Heart right ventricle (tissue), 16 donors: ENCODE results near the gene COQ5. TPM values are rescaled to one million over a fixed set of nuclear protein-coding genes. Genes with fewer than 3 reads are reported as not detected.

Source experiments
- ATAC-seq, 8 donors: fragments of 200-7000 bp; cut with Tn5 transposase; one replicate each; pipeline ENCODE4 v1.9.1; 2020; ENCODE audit warnings: mild to moderate bottlenecking in 8 of 8, moderate library complexity in 8 of 8, moderate number of reproducible peaks in 1 of 8
- DNase-seq, 2 donors: peaks; one replicate each; pipeline ENCODE4 v3.0.0-alpha.2; 2020
- H3K27ac ChIP-seq, 10 donors: fragments of 200-600 bp; sonication (generic) in 2 of 10; one replicate each; pipeline versions ENCODE4 v1.5.0 to v1.8.0; 2020 to 2022; ENCODE audit warnings: mild to moderate bottlenecking in 3 of 10
- H3K27me3 ChIP-seq, 7 donors: fragments of 200-600 bp; one replicate each; pipeline ENCODE4 v1.8.0; 2021 to 2022; ENCODE audit warnings: mild to moderate bottlenecking in 2 of 7
- H3K36me3 ChIP-seq, 9 donors: fragments of 200-600 bp; sonication (generic) in 1 of 9; one replicate each; pipeline versions ENCODE4 v1.5.0 to v1.8.0; 2020 to 2022; ENCODE audit warnings: mild to moderate bottlenecking in 2 of 9
- H3K4me1 ChIP-seq, 9 donors: fragments of 200-600 bp; sonication (generic) in 1 of 9; one replicate each; pipeline versions ENCODE4 v1.5.0 to v1.8.0; 2020 to 2022; ENCODE audit warnings: mild to moderate bottlenecking in 4 of 9
- H3K4me3 ChIP-seq, 10 donors: fragments of 200-600 bp; sonication (generic) in 2 of 10; one replicate each; pipeline versions ENCODE4 v1.5.0 to v1.8.0; 2020 to 2022; ENCODE audit warnings: mild to moderate bottlenecking in 7 of 10, moderate library complexity in 2 of 10
- H3K9me3 ChIP-seq, 11 donors: fragments of 200-600 bp in 10 of 11; sonication (generic) in 2 of 11; one replicate each; pipeline versions ENCODE4 v1.5.0 to v1.8.0; 2013 to 2022; ENCODE audit warnings: mild to moderate bottlenecking in 2 of 11, control low read depth in 1 of 11, moderate library complexity in 1 of 11
- WGBS, 2 donors: extraction: QIAGEN DNeasy Blood & Tissue Kit; methylation state at CpG; one replicate each; pipeline ENCODE4 v1.1.7; 2013; ENCODE audit warnings: inconsistent platforms in 1 of 2; 5-methylcytosine and 5-hydroxymethylcytosine counted together
- intact Hi-C, 10 donors: fragments of 100-400 bp; cut with DNase I; formaldehyde crosslinking; loops; one replicate each; pipeline versions ENCODE4 v1.11.1 to v1.14.2; 2022
- polyA plus RNA-seq, 2 donors: library from polyadenylated mRNA; stranded (reverse); fragments of 200-250 nt; gene quantifications; one replicate each; pipeline ENCODE4 v1.2.3, GENCODE V29; 2013
- total RNA-seq, 10 donors: library from RNA; stranded (reverse); fragmentation: NEBNext Ultra II Directional in 3 of 10; extraction: Animal tissue kit (Norgen Biotek cat#: 25700) in 3 of 10; gene quantifications; one replicate each; pipeline versions ENCODE4 v1.2.1 to v1.2.4, GENCODE V29; 2021 to 2023
- TF ChIP-seq, protein P1 (sequence below), 9 donors: fragments of 200-600 bp; sonication (generic) in 2 of 9; IDR thresholded peaks; one replicate each; pipeline versions ENCODE4 v1.5.0 to v1.8.0; 2021 to 2022; ENCODE audit warnings: antibody characterized with exemption in 9 of 9, mild to moderate bottlenecking in 5 of 9, moderate library complexity in 1 of 9
- donor health status: Arrhythmogenic right ventricular cardiomyopathy.
- donor health status: ischemic (EF 13 %, LVEDD 7.1; RV severe dilation, severe dysfunction).
- donor health status: healthy with polysubstance abuse.
- donor health status: DM: no; HTN: yes; CAD: no.
- donor health status: DM: no; HTN: no; CAD: no.
- donor health status: ischemic (EF 25% LVEDD 6.9; RV normal size, moderate dysfunction).
- donor health status: ischemic (EF 25% LVEDD 5.7; RV mildly dilated, moderate dysfunction).
- donor health status: healthy.
- donor health status: DM: yes; HTN: yes; CAD: no.
- donor health status: Ischemic cardiomyopathy.
- donor health status: ischemic (EF 35%, LVEDD 5.7; RV mildly dilated, moderate dysfunction).
- donor health status: nonischemic (EF 11% LVEDD 7.7; RV severe dilation, severe dysfunction).
- donor health status: DM: yes; HTN: yes; CAD: no.
- donor health status: PGD.
- donor health status: ischemic (EF 29% LVEDD 5.4; RV normal size, mild dysfunction).
- donor health status: nonischemic (EF 23%, LVEDD 6.1; RV moderate dilation, normal function).

COQ5 gene
- total and polyA plus RNA-seq, 12 donors: 32.0 to 64.5 (median 43.6) TPM

DNA sequence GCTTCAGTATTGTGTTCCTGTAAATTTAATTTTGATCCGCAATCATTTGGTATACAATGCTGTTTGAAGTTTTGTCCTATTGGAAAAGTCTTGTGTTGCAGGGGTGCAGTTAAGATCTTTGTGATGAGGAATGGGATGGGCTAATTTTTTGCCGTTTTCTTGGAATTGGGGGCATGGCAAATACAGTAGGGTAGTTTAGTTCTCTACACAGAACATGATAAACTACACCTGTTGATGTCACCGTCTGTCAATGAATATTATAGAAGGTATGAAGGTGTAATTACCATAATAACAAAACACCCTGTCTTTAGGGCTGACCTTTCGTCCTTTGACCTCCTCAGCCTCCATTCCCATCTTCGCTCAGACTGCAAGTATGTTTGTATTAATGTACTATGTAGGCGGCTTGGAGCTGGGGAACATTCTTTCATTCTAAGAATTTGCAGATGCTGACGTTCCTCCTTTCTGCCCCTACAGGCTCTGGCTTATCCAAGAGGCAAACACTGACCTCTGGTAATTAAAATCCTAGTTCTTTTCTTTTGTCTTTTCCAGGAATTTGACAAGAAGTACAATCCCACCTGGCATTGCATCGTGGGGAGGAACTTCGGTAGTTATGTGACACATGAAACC, 31.3 kb downstream of the COQ5 start:
- DNase-seq: no peak
- peaks cover 0 to 53% (median 18%) of the 10 kb centered on the region in 9 donors for H3K36me3 ChIP-seq
- 17 to 18% methylated on average over 9 of the region's 9 CpGs for WGBS, 2 donors

GRCh38 chr12:120496413-120497340, 32.3 kb downstream of the COQ5 start:
- TF ChIP-seq, protein P1, sequence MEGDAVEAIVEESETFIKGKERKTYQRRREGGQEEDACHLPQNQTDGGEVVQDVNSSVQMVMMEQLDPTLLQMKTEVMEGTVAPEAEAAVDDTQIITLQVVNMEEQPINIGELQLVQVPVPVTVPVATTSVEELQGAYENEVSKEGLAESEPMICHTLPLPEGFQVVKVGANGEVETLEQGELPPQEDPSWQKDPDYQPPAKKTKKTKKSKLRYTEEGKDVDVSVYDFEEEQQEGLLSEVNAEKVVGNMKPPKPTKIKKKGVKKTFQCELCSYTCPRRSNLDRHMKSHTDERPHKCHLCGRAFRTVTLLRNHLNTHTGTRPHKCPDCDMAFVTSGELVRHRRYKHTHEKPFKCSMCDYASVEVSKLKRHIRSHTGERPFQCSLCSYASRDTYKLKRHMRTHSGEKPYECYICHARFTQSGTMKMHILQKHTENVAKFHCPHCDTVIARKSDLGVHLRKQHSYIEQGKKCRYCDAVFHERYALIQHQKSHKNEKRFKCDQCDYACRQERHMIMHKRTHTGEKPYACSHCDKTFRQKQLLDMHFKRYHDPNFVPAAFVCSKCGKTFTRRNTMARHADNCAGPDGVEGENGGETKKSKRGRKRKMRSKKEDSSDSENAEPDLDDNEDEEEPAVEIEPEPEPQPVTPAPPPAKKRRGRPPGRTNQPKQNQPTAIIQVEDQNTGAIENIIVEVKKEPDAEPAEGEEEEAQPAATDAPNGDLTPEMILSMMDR (IDR thresholded peaks at IDR 0.05): peak in 4 of 9 donors; percentile 25 to 33 (median 28)
- no peaks in the 10 kb centered on the region for H3K9me3 ChIP-seq
- intact Hi-C loops: loop anchor here in 2 of 10 donors (2.0 to 5.0 kb wide), 3 partner anchors 32 to 216 kb away; partner anchors contain the start of genes COQ5 (in 1 of the 2) and UNC119B (in 1 of the 2)
- peaks cover 6 to 36% (median 28%) of the 10 kb centered on the region in 9 donors for H3K4me1 ChIP-seq
- H3K27ac ChIP-seq: peak overlapping the region; percentile 24 to 97 (median 93)
- DNase-seq (peak; percentile 71 to 74), ATAC-seq (peak; percentile 59 to 90 (median 81))
- WGBS, 2 donors: 0 to 1% methylated on average over 47 of the region's 47 CpGs
- no peaks in the 10 kb centered on the region for H3K27me3 ChIP-seq
- H3K4me3 ChIP-seq: peak overlapping the region; percentile 72 to 99 (median 96)
- H3K36me3 ChIP-seq: peaks cover 0 to 43% (median 14%) of the 10 kb centered on the region in 9 donors

More for the DNA sequence above, 31.3 kb downstream of the COQ5 start:
- Histone ChIP-seq H3K27ac (peak overlapping the region in 6 of 10 donors; percentile 91 to 97 (median 94)), H3K4me1 (peaks cover 6 to 36% (median 28%) of the 10 kb centered on the region in 9 donors), H3K9me3 (no peaks in the 10 kb centered on the region), H3K4me3 (peak overlapping the region in 9 of 10 donors; percentile 72 to 99 (median 96)), H3K27me3 (no peaks in the 10 kb centered on the region)
- no peak for ATAC-seq
- intact Hi-C loops: loop anchor here in 2 of 10 donors (2.0 to 5.0 kb wide), 3 partner anchors 31 to 215 kb away; partner anchors contain the start of genes COQ5 (in 1 of the 2) and UNC119B (in 1 of the 2)
- TF ChIP-seq, protein P1 (IDR thresholded peaks at IDR 0.05): no peak

GRCh38 chr12:120495731-120496412, 33.1 kb downstream of the COQ5 start, which contains the start of gene DYNLL1:
Gene DYNLL1 (plus strand): TSS chr12:120496113. CDS start chr12:120496422, 309 bp downstream.
- H3K4me1 ChIP-seq: peaks cover 6 to 38% (median 28%) of the 10 kb centered on the region in 9 donors
- DNase-seq: peak; percentile 96 to 97
- no peaks in the 10 kb centered on the region for H3K27me3 ChIP-seq
- no peaks in the 10 kb centered on the region for H3K9me3 ChIP-seq
- H3K4me3 ChIP-seq: peak within 1 kb of the TSS; percentile 72 to 99 (median 96)
- ATAC-seq: peak; percentile 98 to 99 (median 99)
- TF ChIP-seq, protein P1 (IDR thresholded peaks at IDR 0.05): no peak
- intact Hi-C loops: loop anchor here in 2 of 10 donors (2.0 to 5.0 kb wide), 3 partner anchors 33 to 216 kb away; partner anchors contain the start of genes COQ5 (in 1 of the 2) and UNC119B (in 1 of the 2)
- WGBS, 2 donors: 0% methylated on average over 50 to 53 of the region's 53 CpGs
- H3K36me3 ChIP-seq: peaks cover 0 to 40% (median 11%) of the 10 kb centered on the region in 9 donors
- H3K27ac ChIP-seq: peak within 1 kb of the TSS; percentile 24 to 97 (median 93)
